Stimulated activated CD4-positive, alpha-beta T cell treated with anti-CD3 and anti-CD28 coated beads, Interleukin-4, amount 100 ng/mL, for 4 hours (primary cell): Measurements from ENCODE around the gene PSMG3.
A peak's percentile ranks its signal among the peaks of the same experiment; 100 is the strongest.

Experiments used
- DNase-seq, 2 experiments: peaks; one replicate each; pipeline ENCODE4 v3.0.0-alpha.2; 2020

The PSMG3 gene, protein sequence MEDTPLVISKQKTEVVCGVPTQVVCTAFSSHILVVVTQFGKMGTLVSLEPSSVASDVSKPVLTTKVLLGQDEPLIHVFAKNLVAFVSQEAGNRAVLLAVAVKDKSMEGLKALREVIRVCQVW

DNA sequence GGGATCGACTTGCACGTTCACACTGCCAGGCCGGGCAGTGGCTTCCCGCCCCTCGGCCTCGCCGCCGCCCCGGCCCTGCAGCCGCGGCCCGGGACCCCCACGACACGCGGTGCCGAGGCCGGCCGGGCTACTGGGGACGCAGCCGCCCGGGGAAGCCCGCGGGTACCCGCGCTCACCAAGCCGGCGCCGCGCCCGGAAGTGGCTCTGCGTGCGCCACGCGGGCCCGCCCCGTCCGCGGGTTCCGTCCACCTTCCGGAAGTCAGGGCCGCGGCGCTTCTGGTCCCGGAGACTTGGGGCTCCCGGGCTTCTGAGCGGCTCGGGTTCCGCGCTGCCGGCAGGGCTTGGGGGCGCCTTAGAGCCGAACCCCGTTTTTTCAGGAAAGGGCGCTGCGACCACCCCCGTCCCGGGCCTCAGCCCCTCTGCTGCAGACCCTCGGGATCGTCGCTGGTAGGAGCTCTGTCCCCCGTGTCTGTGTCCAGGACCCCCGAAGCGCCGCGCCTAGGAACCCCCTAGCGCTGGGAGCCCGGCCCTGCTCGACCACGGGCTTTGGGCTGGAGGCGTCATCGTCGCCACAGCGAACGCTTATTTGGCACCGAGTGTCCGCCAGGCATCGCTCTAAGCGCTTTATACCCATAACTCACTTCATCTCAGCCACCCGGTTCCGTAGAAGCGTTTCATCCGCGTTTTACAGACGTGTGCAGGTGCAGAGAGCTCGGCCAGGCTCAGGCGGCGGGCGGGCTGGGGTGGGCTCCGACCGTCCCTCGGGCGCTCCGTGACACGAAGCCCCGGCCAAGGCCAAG lies at the start of gene PSMG3:
Gene PSMG3, minus strand, starts transcription at position 200 of the 800 bp plus-strand sequence. CDS start 693 bp downstream, outside the sequence.
- peak; percentile 78 to 91 for DNase-seq

- DNase-seq = no peak
Observed at GRCh38 chr7:1618475-1618874, 48.6 kb upstream of the PSMG3 start.

DNA sequence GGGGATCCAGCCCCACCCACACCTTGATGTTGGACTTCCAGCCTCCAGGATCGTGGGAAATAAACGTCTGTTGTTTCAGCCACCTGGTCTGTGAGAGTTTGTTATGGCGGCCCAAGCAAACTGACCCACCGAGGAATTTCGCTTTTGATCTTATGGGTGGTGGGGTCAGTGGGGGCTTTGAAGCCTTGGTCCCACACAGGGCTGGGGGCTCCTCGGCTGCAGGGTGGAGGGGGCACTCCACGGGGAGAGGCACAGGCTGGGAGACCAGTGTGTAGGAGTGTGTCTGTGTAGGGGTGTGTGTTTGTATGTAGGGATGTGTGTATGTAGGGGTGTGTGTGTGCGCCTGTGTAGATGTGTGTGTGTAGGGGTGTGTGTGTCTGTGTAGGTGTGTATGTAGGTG lies 48.1 kb upstream of the PSMG3 start:
- no peak for DNase-seq

DNA sequence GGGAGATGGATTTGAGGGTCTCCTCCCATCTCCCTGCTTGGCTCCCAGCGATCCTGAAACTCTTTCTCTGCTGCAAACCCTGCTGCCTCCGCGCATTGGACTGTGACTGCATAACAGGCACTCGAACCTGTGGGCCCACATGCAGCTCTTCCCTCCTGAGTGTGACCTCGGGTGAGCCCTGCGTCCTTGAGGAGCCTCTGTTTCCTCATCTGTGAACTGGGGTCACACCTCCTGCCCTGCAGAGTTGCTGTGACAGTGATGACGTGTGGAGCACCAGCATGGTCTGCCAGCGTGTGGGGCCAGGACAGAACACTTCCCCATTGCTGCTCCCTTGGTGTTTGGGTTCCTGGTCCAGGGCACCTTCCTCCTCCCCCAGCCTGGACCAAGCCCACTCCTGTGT lies 46.9 kb upstream of the PSMG3 start:
- DNase-seq = no peak

DNA sequence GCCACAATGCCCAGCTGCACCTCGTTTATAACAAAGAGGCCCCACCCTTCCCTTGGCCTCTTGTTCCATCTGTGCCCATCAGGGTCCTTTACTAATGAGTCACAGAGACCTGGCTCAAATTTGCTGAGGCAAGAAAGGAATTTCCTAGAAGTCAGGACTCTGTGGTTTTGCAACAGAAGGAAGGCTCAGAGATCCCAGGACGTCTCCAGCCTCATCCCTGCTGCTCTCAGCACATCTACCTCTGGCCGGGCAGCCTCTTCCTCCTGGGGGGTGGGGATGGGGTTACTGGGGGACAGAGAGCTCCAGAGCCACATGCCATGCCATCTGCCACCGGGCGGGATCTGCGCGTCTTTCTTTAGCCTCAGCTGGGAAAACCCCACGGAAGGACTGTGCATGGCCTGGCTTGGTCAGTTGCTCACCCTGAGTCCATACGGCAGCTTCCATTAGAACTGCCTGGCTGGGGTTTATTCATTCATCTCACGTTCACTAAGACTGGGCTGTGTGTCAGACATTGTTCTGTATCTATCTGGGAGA lies 41.9 kb upstream of the PSMG3 start:
- DNase-seq = no peak

GRCh38 chr7:1610678-1611302 lies 41.0 kb upstream of the PSMG3 start:
- no peak for DNase-seq

GRCh38 chr7:1610013-1610677 lies 40.3 kb upstream of the PSMG3 start:
- no peak for DNase-seq

DNA sequence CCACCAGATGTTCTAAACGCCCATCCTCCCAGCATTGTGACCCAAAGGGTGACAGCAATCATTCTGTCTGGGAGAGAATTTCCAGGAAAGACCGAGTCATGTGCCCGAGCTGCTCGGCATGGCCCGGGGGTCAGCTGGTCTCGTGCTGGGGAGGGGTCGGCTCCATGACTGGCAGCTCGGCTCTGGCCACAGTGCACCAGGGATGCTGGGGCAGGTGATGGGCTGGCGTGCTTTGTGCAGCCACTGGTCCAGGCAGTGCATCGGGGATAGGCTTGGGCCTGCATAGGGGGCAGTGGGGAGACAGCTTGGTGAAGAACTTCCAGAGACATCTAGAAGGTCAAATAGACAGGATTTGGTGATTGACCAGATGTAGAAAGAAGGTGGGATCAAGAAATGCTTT lies 39.2 kb upstream of the PSMG3 start:
- no peak for DNase-seq

DNA sequence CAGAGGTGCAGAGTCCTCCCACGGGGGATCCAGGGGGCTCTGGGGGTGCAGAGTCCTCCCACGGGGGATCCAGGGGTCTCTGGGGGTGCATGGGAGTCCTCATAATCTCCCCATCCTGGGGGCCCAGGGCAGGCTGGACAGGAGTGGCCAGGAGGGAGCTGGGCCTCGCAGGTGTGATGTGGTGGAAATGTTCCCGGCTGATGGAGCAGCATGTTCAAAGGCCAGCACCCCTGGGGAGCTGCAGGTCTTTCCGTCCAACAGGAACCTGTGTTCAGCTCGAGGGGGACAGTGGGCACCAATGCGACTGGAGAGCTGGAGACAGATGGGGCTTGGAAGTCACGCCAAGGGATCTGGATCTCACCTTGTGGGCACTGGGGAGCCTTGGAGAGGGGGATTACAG lies 38.5 kb upstream of the PSMG3 start:
- no peak for DNase-seq

DNA sequence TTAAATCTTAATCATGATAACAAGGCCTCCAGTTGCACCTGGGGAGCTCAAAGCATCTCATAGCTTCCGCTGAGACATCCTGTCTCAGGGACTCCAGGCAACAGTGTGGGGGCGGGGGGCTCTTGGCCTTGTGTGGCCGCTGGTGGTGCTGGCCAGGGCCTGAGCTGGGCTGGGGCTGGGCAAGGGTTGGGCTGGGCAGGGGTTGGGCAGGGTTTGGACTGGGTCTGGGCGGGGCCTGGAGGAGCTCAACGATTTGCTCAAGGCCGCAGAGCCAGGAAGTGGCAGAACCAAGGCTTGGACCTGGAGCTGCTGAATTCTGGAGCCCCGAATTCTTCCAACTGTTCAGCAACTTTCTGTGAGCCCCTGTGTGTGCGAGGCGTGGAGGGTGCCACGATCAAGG lies 37.9 kb upstream of the PSMG3 start:
- no peak for DNase-seq

DNA sequence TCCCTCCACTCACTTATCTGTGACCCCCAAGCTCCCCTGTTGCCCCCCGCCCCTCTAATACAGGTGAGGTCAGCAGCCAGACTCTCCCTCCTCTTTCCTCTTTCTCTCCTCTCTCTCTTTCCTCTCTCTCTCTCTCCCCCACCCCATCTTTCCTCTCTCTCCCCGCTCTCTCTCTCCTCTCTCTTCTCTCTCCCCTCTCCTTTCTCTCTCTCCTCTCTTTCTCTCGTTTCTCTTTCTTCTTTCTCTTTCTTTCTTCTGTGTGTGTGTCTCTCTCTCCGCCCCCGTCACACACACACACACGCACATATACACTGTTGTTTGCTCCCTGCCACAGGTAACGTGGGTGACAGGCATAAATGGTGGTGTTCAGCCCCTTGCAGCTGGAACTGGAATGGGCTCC lies 37.2 kb upstream of the PSMG3 start:
- DNase-seq = no peak

- no peak for DNase-seq
Observed at GRCh38 chr7:1604383-1604782, 34.6 kb upstream of the PSMG3 start.

DNA sequence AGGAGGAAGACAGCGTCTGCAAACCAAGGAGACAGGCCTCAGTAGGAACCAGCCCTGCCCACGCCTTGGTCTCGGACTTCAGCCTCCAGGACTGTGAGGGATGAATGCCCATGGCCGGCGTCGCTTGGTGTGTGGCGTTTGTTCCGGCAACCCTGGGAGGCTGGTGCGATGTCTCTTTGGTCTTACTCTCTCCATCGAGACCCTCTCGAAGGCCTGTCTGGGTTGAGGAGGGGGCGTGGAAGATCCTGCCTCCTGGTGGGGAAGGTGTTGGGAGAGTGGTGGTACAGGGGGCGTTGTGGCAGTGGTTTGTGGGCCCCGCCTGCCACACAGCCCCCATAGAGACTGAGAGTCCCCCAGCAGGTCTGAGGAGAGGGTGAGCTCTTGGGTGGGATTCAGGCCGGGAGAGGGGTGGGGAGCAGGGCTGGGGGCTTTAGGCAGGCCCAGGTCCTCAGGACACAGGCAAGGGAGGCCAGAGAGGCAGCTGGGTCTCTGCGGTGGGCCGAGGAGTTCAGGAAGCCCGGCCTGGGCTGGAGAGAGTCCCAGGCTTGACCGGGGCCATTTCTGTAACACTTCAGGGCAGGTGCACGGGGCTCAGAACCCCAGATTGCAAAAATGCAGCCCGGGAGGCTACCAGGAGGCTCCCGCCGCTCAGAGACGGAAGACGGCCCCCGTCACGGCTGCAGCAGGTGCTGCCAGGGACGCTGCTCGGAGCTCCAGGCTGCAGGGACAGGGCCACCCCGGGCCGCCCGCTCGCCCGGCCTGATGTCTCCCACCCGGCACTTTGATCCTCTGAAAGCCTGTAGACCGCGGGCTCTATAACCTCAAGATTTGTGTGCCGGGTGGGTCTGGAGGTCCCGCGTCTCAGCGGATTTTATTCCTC lies 33.8 kb upstream of the PSMG3 start:
- DNase-seq = no peak

- no peak for DNase-seq
Observed at GRCh38 chr7:1602386-1602785, 32.6 kb upstream of the PSMG3 start.

DNA sequence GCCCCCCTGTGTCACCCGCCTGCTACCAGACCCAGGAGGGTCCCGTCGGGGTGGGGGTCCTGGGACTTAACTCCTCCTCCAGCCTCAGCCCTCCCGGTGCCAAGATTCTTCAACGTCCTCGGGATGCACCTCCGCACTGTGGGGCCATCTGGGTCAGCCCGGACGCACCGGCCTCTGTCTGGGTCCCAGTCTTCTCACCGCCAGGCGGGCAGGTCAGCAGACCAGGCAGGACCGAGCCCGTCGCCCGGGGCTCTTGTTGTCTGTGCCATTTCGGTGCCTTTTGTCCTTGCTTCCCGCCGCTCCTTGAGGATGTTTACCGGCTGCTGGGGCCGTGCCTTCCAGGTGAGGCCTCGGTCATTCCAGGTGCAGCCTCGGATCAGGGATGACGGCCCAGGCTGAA lies 32.1 kb upstream of the PSMG3 start:
- DNase-seq = no peak

GRCh38 chr7:1599640-1600395 lies 30.0 kb upstream of the PSMG3 start:
- DNase-seq = no peak

DNA sequence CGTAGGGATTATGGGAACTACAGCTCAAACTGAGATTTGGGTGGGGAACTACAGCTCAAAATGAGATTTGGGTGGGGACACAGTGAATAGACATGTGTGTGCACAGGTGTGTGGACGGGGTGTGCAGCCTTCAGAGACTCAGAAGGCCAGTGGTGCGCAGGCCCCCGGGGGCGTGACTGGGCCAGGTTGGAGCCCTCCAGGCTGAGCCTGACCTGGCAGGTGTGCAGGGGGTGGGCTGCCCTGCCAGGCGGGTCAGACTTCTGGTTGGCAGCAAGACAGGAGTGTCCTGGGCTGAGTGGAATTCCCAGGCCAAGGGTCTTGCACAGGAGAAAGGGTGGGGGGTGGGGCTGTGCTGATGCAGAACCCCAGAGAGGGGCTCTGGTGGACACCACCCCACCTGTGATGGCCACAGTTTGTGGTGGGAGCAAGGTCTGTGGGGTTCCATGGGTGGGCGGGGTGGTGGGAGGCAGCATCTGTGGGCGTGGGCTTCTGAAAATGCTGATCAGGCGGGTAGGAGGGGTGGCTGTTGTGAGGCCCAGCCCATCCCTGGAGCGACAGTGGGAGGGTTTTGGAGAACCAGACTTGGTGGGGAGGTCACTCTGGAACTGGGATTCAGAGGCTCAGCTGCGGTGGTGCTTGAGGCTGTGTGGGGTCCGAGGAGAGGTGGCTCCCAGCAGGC lies 29.3 kb upstream of the PSMG3 start:
- no peak for DNase-seq

DNA sequence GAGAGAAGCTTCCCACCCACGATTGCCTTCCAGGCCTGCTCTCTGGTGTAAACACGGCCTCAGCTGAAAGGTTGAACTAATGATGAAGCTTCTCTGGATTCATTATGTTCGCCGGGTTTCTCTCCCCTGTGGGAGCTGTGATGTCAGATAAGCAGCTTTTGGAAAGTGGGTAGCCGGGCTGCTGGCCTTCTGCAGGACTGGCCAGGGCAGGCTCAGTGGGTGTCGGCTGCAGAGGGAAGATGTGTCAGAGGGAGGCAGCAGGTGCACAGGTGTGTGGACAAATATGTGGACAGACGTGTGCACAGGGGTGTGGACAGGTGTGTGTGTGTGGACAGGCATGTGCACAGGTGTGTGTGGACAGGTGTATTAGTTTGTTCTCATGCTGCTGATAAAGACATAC lies 28.5 kb upstream of the PSMG3 start:
- no peak for DNase-seq

GRCh38 chr7:1597791-1598190 lies 28.0 kb upstream of the PSMG3 start:
- DNase-seq = no peak

DNA sequence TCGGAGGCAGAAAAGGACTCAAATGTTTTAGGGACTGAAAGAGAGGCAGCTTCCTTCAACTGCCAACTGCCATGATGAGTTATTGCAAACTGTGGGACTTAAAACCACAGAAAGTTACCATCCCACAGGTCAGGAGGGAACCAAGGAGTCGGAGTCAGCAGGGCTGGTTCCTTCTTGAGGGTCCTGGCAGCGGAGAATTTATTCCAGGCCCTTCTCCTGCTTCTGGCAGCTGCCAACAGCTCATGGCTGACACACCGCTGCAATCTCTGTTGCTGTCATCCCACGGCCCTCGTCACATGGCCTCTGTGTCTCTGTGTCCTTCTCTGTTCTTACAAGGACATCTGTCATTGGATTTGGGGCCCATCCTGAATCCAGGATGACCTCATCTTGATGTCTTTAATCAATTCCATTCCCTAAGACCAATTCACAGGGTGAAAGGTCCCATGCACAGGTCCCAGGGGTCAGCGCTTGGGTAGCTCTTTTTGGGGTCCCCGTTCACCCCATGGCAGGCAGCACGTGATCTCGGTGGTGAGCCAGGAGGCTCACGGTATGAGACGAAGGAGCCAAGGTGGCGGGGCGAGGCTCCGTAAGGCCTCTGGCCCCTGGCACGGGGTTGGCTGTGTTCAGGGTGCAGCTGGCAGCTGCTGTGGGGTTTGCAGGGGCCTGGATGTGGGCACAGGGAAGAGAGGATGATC lies 27.4 kb upstream of the PSMG3 start:
- no peak for DNase-seq
